VCaP (cell line): ENCODE results near the gene SNX21.

Source experiments
- H3K27ac ChIP-seq: fragments of 450-650 bp; 2 replicates; pipeline ENCODE4 v1.5.1; 2017
- CTCF ChIP-seq: fragments of 450-650 bp; conservative IDR thresholded peaks from 2 replicates; pipeline ENCODE4 v1.5.1; 2017; ENCODE audit warnings: mild to moderate bottlenecking, moderate library complexity

Gene SNX21

GRCh38 chr20:45810191-45810970 is 23.2 kb upstream of the SNX21 start:
- H3K27ac ChIP-seq = no peak overlapping the region
- no peak for TF ChIP-seq CTCF

GRCh38 chr20:45812157-45813005 is 21.2 kb upstream of the SNX21 start, which contains the start of gene UBE2C:
Gene UBE2C (plus strand): TSS chr20:45812644. CDS start chr20:45812696, 52 bp downstream.
- H3K27ac ChIP-seq = peak within 1 kb of the TSS; percentile 76
- TF ChIP-seq CTCF = no peak

GRCh38 chr20:45813006-45813340 is 20.6 kb upstream of the SNX21 start:
- no peak for TF ChIP-seq CTCF
- peak overlapping the region; percentile 76; the same call in 1 of the 2 replicates for H3K27ac ChIP-seq

GRCh38 chr20:45813489-45813888 is 20.1 kb upstream of the SNX21 start:
- no peak for TF ChIP-seq CTCF
- H3K27ac ChIP-seq = peak overlapping the region; percentile 76; the same call in 1 of the 2 replicates

GRCh38 chr20:45814314-45814713 is 19.3 kb upstream of the SNX21 start:
- H3K27ac ChIP-seq = no peak overlapping the region; the same call in 1 of the 2 replicates
- no peak for TF ChIP-seq CTCF

- no peak overlapping the region for H3K27ac ChIP-seq
- TF ChIP-seq CTCF = no peak
Measured at GRCh38 chr20:45816951-45817350, 16.6 kb upstream of the SNX21 start.
